Ishikawa (cell line): ENCODE results near the gene POLG2.
A peak's percentile ranks its signal among the peaks of the same experiment; 100 is the strongest.

Experiments used
- CEBPB ChIP-seq: IDR thresholded peaks from 2 replicates; pipeline ENCODE4 v1.6.1; 2012
- CREB1 ChIP-seq: IDR thresholded peaks from 2 replicates; pipeline ENCODE4 v1.6.1; 2012; ENCODE audit warnings: low read depth
- EGR1 ChIP-seq: IDR thresholded peaks from 2 replicates; pipeline ENCODE4 v1.6.1; 2012
- EP300 ChIP-seq: IDR thresholded peaks from 2 replicates; pipeline ENCODE4 v1.6.1; 2012; ENCODE audit warnings: borderline replicate concordance
- FOXM1 ChIP-seq: IDR thresholded peaks from 2 replicates; pipeline ENCODE4 v1.6.1; 2012; ENCODE audit warnings: low read depth, borderline replicate concordance
- NFIC ChIP-seq: IDR thresholded peaks from 2 replicates; pipeline ENCODE4 v1.6.1; 2012
- RAD21 ChIP-seq: IDR thresholded peaks from 2 replicates; pipeline ENCODE4 v1.6.1; 2012; ENCODE audit warnings: low read depth
- TAF1 ChIP-seq: IDR thresholded peaks from 2 replicates; pipeline ENCODE4 v1.6.1; 2012; ENCODE audit warnings: low read depth, mild to moderate bottlenecking
- TCF12 ChIP-seq: IDR thresholded peaks from 2 replicates; pipeline ENCODE4 v1.6.1; 2012; ENCODE audit warnings: low read depth
- TEAD4 ChIP-seq: IDR thresholded peaks from 2 replicates; pipeline ENCODE4 v1.6.1; 2012
- YY1 ChIP-seq: IDR thresholded peaks from 2 replicates; pipeline ENCODE4 v1.6.1; 2012; ENCODE audit warnings: low read depth
- ZBTB7A ChIP-seq: IDR thresholded peaks from 2 replicates; pipeline ENCODE4 v1.6.1; 2012; ENCODE audit warnings: low read depth
- TF ChIP-seq, protein P1 (sequence below): IDR thresholded peaks from 2 replicates; pipeline ENCODE4 v1.6.1; 2012
- TF ChIP-seq, protein P2 (sequence below): IDR thresholded peaks from 2 replicates; pipeline ENCODE4 v1.6.1; 2012; ENCODE audit warnings: low read depth, mild to moderate bottlenecking
- TF ChIP-seq, protein P3 (sequence below): IDR thresholded peaks from 2 replicates; pipeline ENCODE4 v1.6.1; 2012

Gene POLG2

DNA sequence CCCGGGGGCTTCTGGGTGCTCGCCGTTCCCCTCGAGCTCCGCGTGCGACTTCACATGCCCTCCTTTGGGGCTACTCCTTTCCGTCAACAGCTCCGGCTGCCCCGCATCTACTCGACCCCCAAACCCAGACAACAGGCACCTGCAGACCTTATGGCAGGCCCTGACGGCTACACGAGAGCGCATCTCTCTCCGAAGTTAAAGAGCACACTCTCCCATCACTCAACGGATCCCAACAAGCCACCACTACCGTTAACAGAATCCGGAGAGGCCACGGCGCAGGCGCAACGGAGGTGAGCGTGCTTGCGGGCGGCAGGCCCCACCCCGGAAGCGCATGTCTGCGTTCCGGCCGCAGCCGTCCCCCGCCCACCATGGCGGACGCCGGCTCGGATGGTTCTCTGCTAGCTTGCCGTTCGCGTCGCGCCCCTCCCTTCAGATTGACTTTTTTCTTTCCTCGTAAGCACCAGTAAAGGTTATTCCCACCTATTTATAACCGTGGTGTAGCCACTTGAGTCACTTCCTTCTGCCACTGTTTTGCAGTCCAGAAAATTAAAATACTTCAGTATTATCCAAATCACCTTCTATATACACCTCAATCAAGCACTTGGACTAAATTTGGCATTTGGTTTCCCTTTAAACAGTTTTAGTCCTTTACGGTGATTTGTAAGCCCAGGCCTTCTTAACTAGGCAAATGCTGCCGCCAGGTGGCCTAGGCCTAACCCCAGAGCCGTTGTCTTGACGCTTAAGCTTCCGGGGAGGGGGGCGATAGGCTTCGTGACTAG lies at the start of gene POLG2:
Gene POLG2 (minus strand): TSS at position 269 of the 779 bp plus-strand sequence. CDS start 86 bp downstream, at position 183.
- TF ChIP-seq FOXM1 (0 out of 2 replicates have a peak, but pooled peaks have one; percentile 24), CEBPB (no peak), NFIC (peak; percentile 2; the same call in 1 of the 2 replicates), EGR1 (0 out of 2 replicates have a peak, but pooled peaks have one; percentile 20), TCF12 (0 out of 2 replicates have a peak, but pooled peaks have one; percentile 50), RAD21 (no peak), CREB1 (no peak), TEAD4 (no peak), EP300 (no peak), TAF1 (peak; percentile 73), ZBTB7A (0 out of 2 replicates have a peak, but pooled peaks have one; percentile 22), YY1 (peak; percentile 90)
- TF ChIP-seq, protein P1, sequence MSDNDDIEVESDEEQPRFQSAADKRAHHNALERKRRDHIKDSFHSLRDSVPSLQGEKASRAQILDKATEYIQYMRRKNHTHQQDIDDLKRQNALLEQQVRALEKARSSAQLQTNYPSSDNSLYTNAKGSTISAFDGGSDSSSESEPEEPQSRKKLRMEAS = peak; percentile 78
- TF ChIP-seq, protein P2, sequence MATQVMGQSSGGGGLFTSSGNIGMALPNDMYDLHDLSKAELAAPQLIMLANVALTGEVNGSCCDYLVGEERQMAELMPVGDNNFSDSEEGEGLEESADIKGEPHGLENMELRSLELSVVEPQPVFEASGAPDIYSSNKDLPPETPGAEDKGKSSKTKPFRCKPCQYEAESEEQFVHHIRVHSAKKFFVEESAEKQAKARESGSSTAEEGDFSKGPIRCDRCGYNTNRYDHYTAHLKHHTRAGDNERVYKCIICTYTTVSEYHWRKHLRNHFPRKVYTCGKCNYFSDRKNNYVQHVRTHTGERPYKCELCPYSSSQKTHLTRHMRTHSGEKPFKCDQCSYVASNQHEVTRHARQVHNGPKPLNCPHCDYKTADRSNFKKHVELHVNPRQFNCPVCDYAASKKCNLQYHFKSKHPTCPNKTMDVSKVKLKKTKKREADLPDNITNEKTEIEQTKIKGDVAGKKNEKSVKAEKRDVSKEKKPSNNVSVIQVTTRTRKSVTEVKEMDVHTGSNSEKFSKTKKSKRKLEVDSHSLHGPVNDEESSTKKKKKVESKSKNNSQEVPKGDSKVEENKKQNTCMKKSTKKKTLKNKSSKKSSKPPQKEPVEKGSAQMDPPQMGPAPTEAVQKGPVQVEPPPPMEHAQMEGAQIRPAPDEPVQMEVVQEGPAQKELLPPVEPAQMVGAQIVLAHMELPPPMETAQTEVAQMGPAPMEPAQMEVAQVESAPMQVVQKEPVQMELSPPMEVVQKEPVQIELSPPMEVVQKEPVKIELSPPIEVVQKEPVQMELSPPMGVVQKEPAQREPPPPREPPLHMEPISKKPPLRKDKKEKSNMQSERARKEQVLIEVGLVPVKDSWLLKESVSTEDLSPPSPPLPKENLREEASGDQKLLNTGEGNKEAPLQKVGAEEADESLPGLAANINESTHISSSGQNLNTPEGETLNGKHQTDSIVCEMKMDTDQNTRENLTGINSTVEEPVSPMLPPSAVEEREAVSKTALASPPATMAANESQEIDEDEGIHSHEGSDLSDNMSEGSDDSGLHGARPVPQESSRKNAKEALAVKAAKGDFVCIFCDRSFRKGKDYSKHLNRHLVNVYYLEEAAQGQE = no peak
- TF ChIP-seq, protein P3, sequence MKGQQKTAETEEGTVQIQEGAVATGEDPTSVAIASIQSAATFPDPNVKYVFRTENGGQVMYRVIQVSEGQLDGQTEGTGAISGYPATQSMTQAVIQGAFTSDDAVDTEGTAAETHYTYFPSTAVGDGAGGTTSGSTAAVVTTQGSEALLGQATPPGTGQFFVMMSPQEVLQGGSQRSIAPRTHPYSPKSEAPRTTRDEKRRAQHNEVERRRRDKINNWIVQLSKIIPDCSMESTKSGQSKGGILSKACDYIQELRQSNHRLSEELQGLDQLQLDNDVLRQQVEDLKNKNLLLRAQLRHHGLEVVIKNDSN = no peak

DNA sequence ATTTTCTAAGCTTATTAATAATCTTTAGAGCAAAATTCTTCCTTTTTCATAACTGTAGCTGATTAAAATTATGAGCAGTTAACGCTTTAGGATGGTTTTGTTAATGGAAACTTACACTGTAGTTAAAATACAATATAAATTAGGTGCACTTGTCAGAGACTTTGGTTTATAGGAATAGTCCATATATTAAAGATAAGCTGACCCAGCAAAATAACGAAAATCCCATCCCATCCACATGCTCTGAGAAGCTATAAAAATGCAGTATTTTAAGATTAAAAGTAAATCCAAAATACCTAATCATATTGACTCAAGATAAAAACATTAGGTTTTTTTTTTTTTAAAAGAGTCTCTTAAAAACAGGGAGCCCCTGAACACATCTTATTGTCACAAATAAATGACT lies 47.9 kb upstream of the POLG2 start:
- TF ChIP-seq TCF12 = no peak
- no peak for TF ChIP-seq EGR1
- no peak for TF ChIP-seq YY1
- no peak for TF ChIP-seq CREB1
- no peak for TF ChIP-seq TEAD4
- TF ChIP-seq ZBTB7A = no peak
- TF ChIP-seq, protein P3 = no peak
- TF ChIP-seq, protein P1 = no peak
- TF ChIP-seq CEBPB = no peak
- no peak for TF ChIP-seq FOXM1
- no peak for TF ChIP-seq TAF1
- TF ChIP-seq NFIC = no peak
- TF ChIP-seq EP300 = no peak
- no peak for TF ChIP-seq RAD21
- TF ChIP-seq, protein P2 = no peak

DNA sequence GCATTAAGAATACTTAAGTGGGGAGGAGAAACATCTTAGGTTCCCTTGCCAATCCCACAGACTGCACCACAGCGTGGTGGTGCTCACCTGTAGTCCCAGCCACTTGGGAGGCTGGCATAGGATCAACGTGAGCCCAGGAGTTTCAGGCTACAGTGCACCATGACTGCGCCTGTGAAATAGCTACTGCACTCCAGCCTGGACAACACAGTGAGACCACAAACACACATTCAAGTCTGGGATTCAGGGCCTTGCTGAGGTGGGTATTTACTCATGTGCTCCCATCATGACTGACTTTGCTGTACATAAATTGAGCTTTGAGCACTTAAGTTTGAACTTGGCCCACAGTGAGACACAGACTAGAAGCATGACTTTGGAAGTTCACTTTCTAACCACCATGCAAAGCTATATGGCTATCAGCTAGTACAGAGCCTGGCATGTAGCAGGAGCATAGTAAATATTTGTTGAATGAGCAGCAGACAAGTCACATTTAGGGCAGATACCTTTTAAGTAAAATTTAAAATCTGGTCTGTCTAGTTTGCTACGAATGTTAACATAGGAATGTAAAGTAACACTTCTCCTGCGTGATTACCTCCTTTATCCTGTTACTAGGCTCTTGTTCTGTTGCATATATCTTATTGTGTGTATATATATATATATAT lies 43.4 kb upstream of the POLG2 start:
- no peak for TF ChIP-seq EP300
- TF ChIP-seq CREB1 = no peak
- TF ChIP-seq TAF1 = no peak
- no peak for TF ChIP-seq TCF12
- TF ChIP-seq, protein P1 = no peak
- no peak for TF ChIP-seq TEAD4
- TF ChIP-seq YY1 = no peak
- TF ChIP-seq, protein P3 = no peak
- no peak for TF ChIP-seq FOXM1
- no peak for TF ChIP-seq ZBTB7A
- no peak for TF ChIP-seq NFIC
- TF ChIP-seq CEBPB = no peak
- no peak for TF ChIP-seq EGR1
- TF ChIP-seq, protein P2 = no peak
